HUES48 (cell line): ENCODE data around the gene RAPSN.
"Not testable (repeated sequence)": the region's sequence is repeated elsewhere in the genome, so short reads cannot be mapped to it uniquely, and the experiment has no call there.

Experiments used
- H3K27ac ChIP-seq: one replicate; pipeline ENCODE4 v1.7.0; 2013; ENCODE audit warnings: low read depth, low read length, inconsistent platforms
- H3K27me3 ChIP-seq: 2 replicates; pipeline ENCODE4 v1.6.1; 2013; ENCODE audit warnings: mild to moderate bottlenecking, low read length; ENCODE audit not compliant: control insufficient read depth, insufficient read depth
- H3K36me3 ChIP-seq: 2 replicates; pipeline ENCODE4 v1.6.1; 2013; ENCODE audit warnings: low read length; ENCODE audit not compliant: control insufficient read depth, insufficient read depth
- H3K4me1 ChIP-seq: 2 replicates; pipeline ENCODE4 v1.6.1; 2013; ENCODE audit warnings: mild to moderate bottlenecking, low read length; ENCODE audit not compliant: control insufficient read depth, insufficient read depth
- H3K4me3 ChIP-seq: 2 replicates; pipeline ENCODE4 v1.5.1; 2013; ENCODE audit warnings: mild to moderate bottlenecking, low read depth, low read length
- H3K9ac ChIP-seq: 2 replicates; pipeline ENCODE4 v1.6.1; 2013; ENCODE audit warnings: mild to moderate bottlenecking, low read depth, low read length, moderate library complexity
- H3K9me3 ChIP-seq: 2 replicates; pipeline ENCODE4 v1.6.1; 2013; ENCODE audit warnings: low read length; ENCODE audit not compliant: control insufficient read depth, insufficient read depth

RAPSN gene

GRCh38 chr11:47464483-47464882, 15.5 kb upstream of the RAPSN start:
- Histone ChIP-seq H3K9me3 (no peaks in the 10 kb centered on the region), H3K9ac (no peak overlapping the region), H3K4me3 (no peak overlapping the region), H3K27ac (peak overlapping the region; percentile 3), H3K4me1 (peaks cover 33% of the 10 kb centered on the region), H3K27me3 (no peaks in the 10 kb centered on the region), H3K36me3 (peaks cover 26% of the 10 kb centered on the region)

- Histone ChIP-seq H3K4me1 (peaks cover 7% of the 10 kb centered on the region; the same call in 1 of the 2 replicates), H3K27ac (no peak overlapping the region)
Observed at GRCh38 chr11:47461876-47462275, 12.9 kb upstream of the RAPSN start.

GRCh38 chr11:47460571-47461235, 11.8 kb upstream of the RAPSN start:
- Histone ChIP-seq H3K9me3 (no peaks in the 10 kb centered on the region), H3K27ac (no peak overlapping the region), H3K4me1 (peaks cover 7% of the 10 kb centered on the region; the same call in 1 of the 2 replicates), H3K27me3 (no peaks in the 10 kb centered on the region), H3K4me3 (no peak overlapping the region), H3K36me3 (peaks cover 16% of the 10 kb centered on the region), H3K9ac (no peak overlapping the region)

More at GRCh38 chr11:47461876-47462275, 12.9 kb upstream of the RAPSN start:
- Histone ChIP-seq H3K27me3 (no peaks in the 10 kb centered on the region), H3K9me3 (no peaks in the 10 kb centered on the region), H3K36me3 (peaks cover 16% of the 10 kb centered on the region), H3K9ac (no peak overlapping the region), H3K4me3 (no peak overlapping the region)

- not testable (repeated sequence) for H3K9me3 ChIP-seq, H3K9ac ChIP-seq, H3K27me3 ChIP-seq, H3K36me3 ChIP-seq, H3K4me3 ChIP-seq, H3K4me1 ChIP-seq, H3K27ac ChIP-seq
Observed at GRCh38 chr11:47454258-47454671, 5.3 kb upstream of the RAPSN start.

GRCh38 chr11:47453365-47453764, 4.4 kb upstream of the RAPSN start:
- H3K9ac ChIP-seq = no peak overlapping the region
- no peak overlapping the region for H3K27ac ChIP-seq
- no peaks in the 10 kb centered on the region for H3K4me1 ChIP-seq
- H3K9me3 ChIP-seq = no peaks in the 10 kb centered on the region
- no peaks in the 10 kb centered on the region for H3K36me3 ChIP-seq
- no peaks in the 10 kb centered on the region for H3K27me3 ChIP-seq
- H3K4me3 ChIP-seq = no peak overlapping the region

- H3K27ac ChIP-seq = no peak overlapping the region
- no peak overlapping the region for H3K4me3 ChIP-seq
- no peaks in the 10 kb centered on the region for H3K36me3 ChIP-seq
- H3K4me1 ChIP-seq = no peaks in the 10 kb centered on the region
- H3K9ac ChIP-seq = no peak overlapping the region
- H3K9me3 ChIP-seq = no peaks in the 10 kb centered on the region
- no peaks in the 10 kb centered on the region for H3K27me3 ChIP-seq
Observed at GRCh38 chr11:47451990-47452389, 3.1 kb upstream of the RAPSN start.

GRCh38 chr11:47451436-47451835, 2.5 kb upstream of the RAPSN start:
- Histone ChIP-seq H3K36me3 (no peaks in the 10 kb centered on the region), H3K9ac (no peak overlapping the region), H3K9me3 (no peaks in the 10 kb centered on the region), H3K4me3 (no peak overlapping the region), H3K4me1 (no peaks in the 10 kb centered on the region), H3K27ac (no peak overlapping the region), H3K27me3 (no peaks in the 10 kb centered on the region)

- no peaks in the 10 kb centered on the region for H3K4me1 ChIP-seq
- H3K27me3 ChIP-seq = no peaks in the 10 kb centered on the region
- H3K9me3 ChIP-seq = no peaks in the 10 kb centered on the region
- H3K4me3 ChIP-seq = no peak overlapping the region
- no peak overlapping the region for H3K9ac ChIP-seq
- no peak overlapping the region for H3K27ac ChIP-seq
- no peaks in the 10 kb centered on the region for H3K36me3 ChIP-seq
Observed at GRCh38 chr11:47449541-47449940, 605 bp upstream of the RAPSN start.

- Histone ChIP-seq H3K4me1 (no peaks in the 10 kb centered on the region), H3K36me3 (no peaks in the 10 kb centered on the region), H3K4me3 (no peak overlapping the region), H3K9ac (no peak overlapping the region), H3K9me3 (no peaks in the 10 kb centered on the region), H3K27me3 (no peaks in the 10 kb centered on the region), H3K27ac (no peak overlapping the region)
Observed at GRCh38 chr11:47447906-47448305, 1.0 kb downstream of the RAPSN start.

GRCh38 chr11:47446833-47447232, 2.1 kb downstream of the RAPSN start:
- Histone ChIP-seq H3K36me3 (no peaks in the 10 kb centered on the region), H3K27me3 (no peaks in the 10 kb centered on the region)

GRCh38 chr11:47445840-47446239, 3.1 kb downstream of the RAPSN start:
- Histone ChIP-seq H3K36me3 (no peaks in the 10 kb centered on the region), H3K27ac (no peak overlapping the region), H3K9ac (no peak overlapping the region), H3K4me1 (no peaks in the 10 kb centered on the region), H3K9me3 (no peaks in the 10 kb centered on the region), H3K4me3 (no peak overlapping the region), H3K27me3 (no peaks in the 10 kb centered on the region)

More at GRCh38 chr11:47446833-47447232, 2.1 kb downstream of the RAPSN start:
- Histone ChIP-seq H3K27ac (no peak overlapping the region), H3K4me1 (no peaks in the 10 kb centered on the region), H3K4me3 (no peak overlapping the region), H3K9me3 (no peaks in the 10 kb centered on the region), H3K9ac (no peak overlapping the region)
